ENCODE data around the gene TM6SF1. TPM values are rescaled to one million over a fixed set of nuclear protein-coding genes. Genes with fewer than 3 reads are reported as not detected.

TM6SF1 gene
- total and polyA plus RNA-seq, 9 of the 15 experiments (the other 6 are each of a cell fraction or from before 2014, with no cell fraction given), result 1.0 to 5.6 (median 3.5) TPM

DNA sequence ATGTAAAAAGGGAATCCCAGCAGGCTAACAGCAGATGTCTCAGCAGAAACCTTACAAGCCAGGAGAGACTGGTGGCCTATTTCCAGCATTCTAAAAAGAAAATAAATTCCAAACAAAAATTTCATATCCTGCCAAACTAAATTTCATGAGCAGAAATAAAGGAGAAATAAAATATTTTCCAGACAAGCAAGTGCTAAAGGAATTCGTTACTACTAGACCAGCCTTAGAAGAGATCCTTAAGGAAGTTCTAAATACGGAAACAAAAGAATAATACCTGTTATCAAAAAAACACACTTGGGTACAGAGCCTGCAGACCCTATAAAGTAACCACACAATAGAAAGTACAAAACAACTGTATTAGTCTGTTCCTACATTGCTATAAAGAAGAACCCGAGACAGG, 58.8 kb downstream of the TM6SF1 start:
- in situ Hi-C loops (cut with MboI) (no loop called here), intact Hi-C loops (cut with micrococcal nuclease) (no loop called here)
- Histone ChIP-seq H3K4me2 (ENCODE audit: insufficient read depth, low read length) (no peak overlapping the region), H3K9me3 (replicated peaks; ENCODE audit: control insufficient read depth, insufficient read depth, low read depth, low read length) (no peaks in the 10 kb centered on the region), H2AFZ (ENCODE audit: low read depth, low read length) (no peak overlapping the region), H3K4me3 (no peak overlapping the region), H3K79me2 (ENCODE audit: control insufficient read depth, insufficient read depth, low read length) (peaks cover 43% of the 10 kb centered on the region), H3K36me3 (ENCODE audit: control insufficient read depth, insufficient read depth, low read length) (no peaks in the 10 kb centered on the region), H3K9me1 (ENCODE audit: control insufficient read depth, insufficient read depth, low read length) (no peaks in the 10 kb centered on the region), H3K9ac (ENCODE audit: insufficient read depth in 1 of 2, low read depth in 2 of 2, low read length in 2 of 2) (no peak overlapping the region), H3K27ac (ENCODE audit: extremely low read depth, low read depth, low read length) (no peak overlapping the region), H3K27me3 (ENCODE audit: control insufficient read depth in 2 of 2, insufficient read depth in 2 of 2, low read length in 2 of 2) (no peaks in the 10 kb centered on the region), H4K20me1 (replicated peaks; ENCODE audit: control insufficient read depth, insufficient read depth, low read length) (no peaks in the 10 kb centered on the region), H3K4me1 (replicated peaks in 1 of 2; ENCODE audit: control insufficient read depth in 2 of 2, insufficient read depth in 2 of 2, low read length in 2 of 2) (peaks cover 5 to 11% of the 10 kb centered on the region in 2 experiments; a peak in 2 of 5 replicates)
- BruUV-seq (replicated peaks), result no TSS peak
- FAIRE-seq (no peak), ATAC-seq (no peak), DNase-seq (ENCODE audit: extremely low read depth in 1 of 4, low spot score in 3 of 4) (no peak)
- TF ChIP-seq ZNF24 (IDR thresholded peaks at IDR 0.05), result no peak
- TF ChIP-seq SMC3 (conservative IDR thresholded peaks at IDR 0.05; ENCODE audit: insufficient read depth, low read depth, low read length), result no peak
- no peak for TF ChIP-seq FOS (IDR thresholded peaks at IDR 0.05; ENCODE audit: extremely low read depth, insufficient read length)
- no peak for TF ChIP-seq ZNF140 (CRISPR knock-in tag; IDR thresholded peaks at IDR 0.05)
- ChIA-PET POLR2A (no interaction called here), CTCF (ENCODE audit: low intra/inter-chr PET ratio) (no interaction called here)
- WGBS (ENCODE audit: insufficient coverage, low coverage, missing lambda C conversion rate), result 25% methylated on average over 3 of the region's 3 CpGs

DNA sequence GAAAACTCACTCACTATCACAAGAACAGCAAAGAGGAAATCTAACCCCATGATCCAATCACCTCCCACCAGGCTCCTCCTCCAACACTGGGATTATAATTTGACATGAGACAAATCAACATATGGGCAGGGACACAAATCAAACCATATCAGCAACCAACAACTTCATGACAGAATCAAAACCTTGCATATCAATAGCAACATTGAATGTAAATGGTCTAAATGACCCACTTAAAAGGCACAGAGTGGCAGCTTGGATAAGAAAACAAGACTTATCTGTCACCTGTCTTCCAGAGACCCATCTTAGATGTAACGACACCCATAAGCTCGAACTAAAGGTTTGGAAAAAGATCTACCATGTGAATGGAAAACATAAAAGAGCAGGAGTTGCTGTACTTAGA, 59.4 kb downstream of the TM6SF1 start:
- peaks cover 5 to 11% of the 10 kb centered on the region in 2 experiments; a peak in 2 of 5 replicates for H3K4me1 ChIP-seq (replicated peaks in 1 of 2; ENCODE audit: control insufficient read depth in 2 of 2, insufficient read depth in 2 of 2, low read length in 2 of 2)
- intact Hi-C loops (cut with micrococcal nuclease), result no loop called here
- no peaks in the 10 kb centered on the region for H3K27me3 ChIP-seq (ENCODE audit: control insufficient read depth in 2 of 2, insufficient read depth in 2 of 2, low read length in 2 of 2)
- H3K27ac ChIP-seq (ENCODE audit: extremely low read depth, low read depth, low read length), result no peak overlapping the region
- H3K9me1 ChIP-seq (ENCODE audit: control insufficient read depth, insufficient read depth, low read length), result no peaks in the 10 kb centered on the region
- H3K79me2 ChIP-seq (ENCODE audit: control insufficient read depth, insufficient read depth, low read length), result peaks cover 43% of the 10 kb centered on the region
- FAIRE-seq (peak; percentile 23), DNase-seq (ENCODE audit: extremely low read depth in 1 of 4, low spot score in 3 of 4) (peak in 1 of 4 experiments; percentile 19), ATAC-seq (no peak)
- no TSS peak for BruUV-seq (replicated peaks)
- no peaks in the 10 kb centered on the region for H3K36me3 ChIP-seq (ENCODE audit: control insufficient read depth, insufficient read depth, low read length)
- no peak overlapping the region for H3K9ac ChIP-seq (ENCODE audit: insufficient read depth in 1 of 2, low read depth in 2 of 2, low read length in 2 of 2)
- ChIA-PET POLR2A (no interaction called here), CTCF (ENCODE audit: low intra/inter-chr PET ratio) (no interaction called here)
- no peaks in the 10 kb centered on the region for H4K20me1 ChIP-seq (replicated peaks; ENCODE audit: control insufficient read depth, insufficient read depth, low read length)
- in situ Hi-C loops (cut with MboI), result no loop called here
- peak overlapping the region; percentile 14; the same call in 1 of the 2 replicates for H3K4me2 ChIP-seq (ENCODE audit: insufficient read depth, low read length)
- WGBS (ENCODE audit: insufficient coverage, low coverage, missing lambda C conversion rate), result 4% methylated on average over 2 of the region's 2 CpGs
- no peaks in the 10 kb centered on the region for H3K9me3 ChIP-seq (replicated peaks; ENCODE audit: control insufficient read depth, insufficient read depth, low read depth, low read length)
- peak; percentile 49 to 64; a peak in 3 of 4 replicates for TF ChIP-seq KDM1A (IDR thresholded peaks at IDR 0.05)
- TF ChIP-seq, protein P1, sequence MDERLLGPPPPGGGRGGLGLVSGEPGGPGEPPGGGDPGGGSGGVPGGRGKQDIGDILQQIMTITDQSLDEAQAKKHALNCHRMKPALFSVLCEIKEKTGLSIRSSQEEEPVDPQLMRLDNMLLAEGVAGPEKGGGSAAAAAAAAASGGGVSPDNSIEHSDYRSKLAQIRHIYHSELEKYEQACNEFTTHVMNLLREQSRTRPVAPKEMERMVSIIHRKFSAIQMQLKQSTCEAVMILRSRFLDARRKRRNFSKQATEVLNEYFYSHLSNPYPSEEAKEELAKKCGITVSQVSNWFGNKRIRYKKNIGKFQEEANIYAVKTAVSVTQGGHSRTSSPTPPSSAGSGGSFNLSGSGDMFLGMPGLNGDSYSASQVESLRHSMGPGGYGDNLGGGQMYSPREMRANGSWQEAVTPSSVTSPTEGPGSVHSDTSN (CRISPR knock-in tag; IDR thresholded peaks at IDR 0.05; ENCODE audit: low read depth), result no peak
- TF ChIP-seq, protein P1 (tag; conservative IDR thresholded peaks at IDR 0.05; ENCODE audit: low read depth), result peak; percentile 19; the same call in 1 of the 2 replicates
- no peak for TF ChIP-seq TFAM (CRISPR knock-in tag; conservative IDR thresholded peaks at IDR 0.05)
- peak; percentile 39 for TF ChIP-seq MEIS2 (IDR thresholded peaks at IDR 0.05; ENCODE audit: partially characterized antibody)
- TF ChIP-seq CBFA2T3 (IDR thresholded peaks at IDR 0.05), result peak; percentile 79
- TF ChIP-seq CBFA2T2 (conservative IDR thresholded peaks at IDR 0.05), result peak; percentile 59
- TF ChIP-seq, protein P2, sequence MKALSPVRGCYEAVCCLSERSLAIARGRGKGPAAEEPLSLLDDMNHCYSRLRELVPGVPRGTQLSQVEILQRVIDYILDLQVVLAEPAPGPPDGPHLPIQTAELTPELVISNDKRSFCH (CRISPR knock-in tag; IDR thresholded peaks at IDR 0.05), result no peak
- TF ChIP-seq, protein P2 (tag; IDR thresholded peaks at IDR 0.05), result no peak
- 0 out of 2 replicates have a peak, but pooled peaks have one; percentile 27 for TF ChIP-seq TCF3 (CRISPR knock-in tag; IDR thresholded peaks at IDR 0.05)
- no peak overlapping the region for H3K4me3 ChIP-seq
- no peak overlapping the region for H2AFZ ChIP-seq (ENCODE audit: low read depth, low read length)

Measured in K562 (cell line).